ENCODE results near the gene WIZ.
"Not testable (repeated sequence)": the region's sequence is repeated elsewhere in the genome, so short reads cannot be mapped to it uniquely, and the experiment has no call there.

WIZ gene

GRCh38 chr19:15449620-15450527 lies at the start of gene WIZ:
WIZ (minus strand) TSS chr19:15449956; CDS start chr19:15448307, 1,649 bp downstream.
- DNase-seq, result no peak

- no peak for DNase-seq
Measured at GRCh38 chr19:15498910-15499309, 49.2 kb upstream of the WIZ start.

- no peak for DNase-seq
Measured at GRCh38 chr19:15498156-15498858, 48.6 kb upstream of the WIZ start.

GRCh38 chr19:15495151-15495550 lies 45.4 kb upstream of the WIZ start:
- DNase-seq, result no peak

GRCh38 chr19:15488489-15489226 lies 38.9 kb upstream of the WIZ start:
- no peak for DNase-seq

GRCh38 chr19:15487038-15487437 lies 37.3 kb upstream of the WIZ start:
- DNase-seq, result no peak

GRCh38 chr19:15485768-15486167 lies 36.0 kb upstream of the WIZ start:
- DNase-seq, result not testable (repeated sequence)

GRCh38 chr19:15480996-15481395 lies 31.2 kb upstream of the WIZ start:
- not testable (repeated sequence) for DNase-seq

DNA sequence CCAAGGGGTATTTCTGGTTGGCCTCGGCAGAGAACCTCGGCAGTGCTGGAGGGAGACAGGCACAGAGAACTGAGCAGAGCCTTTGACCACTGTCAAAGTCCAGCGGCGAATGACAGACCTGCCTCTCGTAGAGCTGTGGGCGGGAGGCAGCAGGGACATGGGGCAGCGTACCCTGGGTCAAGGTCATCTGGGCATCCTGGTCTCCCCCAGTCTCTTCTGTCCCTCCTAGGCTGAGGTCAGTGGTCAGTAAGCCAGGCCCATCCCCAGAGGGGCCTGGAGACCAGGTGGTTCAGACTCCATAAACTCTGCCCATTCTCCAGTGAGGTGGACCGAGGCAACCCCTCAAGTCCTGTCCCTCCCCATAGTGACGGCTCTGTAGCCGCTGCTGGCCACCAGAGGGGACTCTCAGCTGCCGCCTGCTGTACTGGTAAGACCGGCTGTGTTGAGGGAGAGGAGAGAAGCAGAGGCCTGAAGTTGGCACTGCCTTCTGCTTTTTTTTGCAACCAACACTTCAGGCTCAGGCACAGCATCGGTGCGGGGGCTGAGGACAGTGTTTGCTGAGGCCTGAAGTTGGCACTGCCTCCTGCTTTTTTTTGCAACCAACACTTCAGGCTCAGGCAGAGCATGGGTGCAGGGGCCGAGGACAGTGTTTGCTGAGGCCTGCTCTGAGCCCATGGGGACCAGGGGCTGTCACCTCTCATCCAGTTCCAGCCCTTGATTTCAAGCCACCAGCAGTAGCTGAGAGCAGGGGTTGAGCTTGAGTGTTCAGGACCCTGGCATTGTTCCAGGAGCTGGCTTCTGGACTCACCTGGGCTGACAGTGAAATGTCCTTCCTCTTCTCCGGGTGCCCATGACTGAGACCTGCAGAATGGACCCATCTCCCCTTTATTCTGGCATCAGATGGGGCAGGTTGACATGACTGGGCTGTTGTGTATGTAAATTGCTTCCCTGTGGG lies 29.9 kb upstream of the WIZ start, which contains the start of gene PGLYRP2:
PGLYRP2 (minus strand) TSS at position 111 of the 955 bp plus-strand sequence. CDS start 130 bp downstream, outside the sequence.
- no peak for DNase-seq

DNA sequence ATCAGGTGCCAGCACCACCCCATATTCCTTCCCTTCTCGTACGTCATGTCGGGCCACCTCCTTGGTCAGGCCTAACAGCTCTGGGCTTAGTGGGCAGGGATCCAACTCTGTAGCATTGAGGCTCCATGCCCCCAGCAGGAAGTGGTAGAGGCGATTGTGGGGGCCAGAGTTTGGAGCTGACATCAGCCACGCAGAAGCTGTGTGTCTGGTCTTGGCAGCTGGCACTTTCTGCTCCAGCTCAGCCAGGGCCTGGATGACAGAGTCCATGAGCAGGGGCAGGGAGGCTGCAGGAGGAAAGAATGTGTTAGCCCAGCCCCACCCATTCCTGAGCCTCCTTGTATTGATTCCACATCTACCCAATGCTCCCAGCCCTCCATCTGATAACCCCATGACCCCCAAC lies 26.6 kb upstream of the WIZ start:
- DNase-seq, result no peak

DNA sequence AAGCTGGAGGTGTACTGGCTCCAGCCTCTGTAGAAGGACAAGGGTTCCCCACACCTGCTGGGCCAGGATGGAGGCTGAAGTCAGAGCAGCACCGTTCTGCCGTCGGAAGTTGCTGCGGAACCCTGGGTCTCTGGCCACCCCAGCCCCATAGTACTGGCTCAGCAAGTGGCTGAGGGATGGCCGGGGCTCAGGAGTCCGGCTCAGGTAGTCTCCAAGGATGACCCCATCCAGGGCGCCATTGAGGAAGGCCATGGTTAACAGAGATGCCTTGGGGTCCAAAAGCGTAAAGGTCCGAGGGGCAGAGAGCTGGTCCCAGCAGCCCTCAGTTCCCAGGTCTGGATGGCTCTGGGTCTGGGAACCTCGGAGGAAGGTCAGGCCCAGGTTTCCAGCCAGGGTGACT lies 25.9 kb upstream of the WIZ start:
- DNase-seq, result no peak

DNA sequence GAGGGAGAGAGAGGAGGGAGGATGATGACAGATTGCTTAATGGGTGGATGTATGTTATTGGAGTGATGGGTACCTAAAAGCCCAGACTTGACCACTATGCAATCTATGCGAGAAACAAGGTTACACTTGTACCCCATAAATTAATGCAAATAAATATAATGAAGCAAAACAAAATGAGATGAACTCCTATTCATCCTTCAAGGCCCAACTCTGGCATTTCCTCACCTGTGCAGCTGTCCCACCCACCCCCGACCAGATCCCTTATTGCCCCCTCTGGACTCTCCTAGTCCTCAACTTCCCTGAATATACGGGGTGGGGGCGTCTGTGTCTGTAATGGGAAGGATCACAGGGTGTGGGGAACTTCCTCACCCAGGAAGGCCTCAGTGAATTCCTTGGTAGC lies 25.4 kb upstream of the WIZ start:
- DNase-seq, result no peak

DNA sequence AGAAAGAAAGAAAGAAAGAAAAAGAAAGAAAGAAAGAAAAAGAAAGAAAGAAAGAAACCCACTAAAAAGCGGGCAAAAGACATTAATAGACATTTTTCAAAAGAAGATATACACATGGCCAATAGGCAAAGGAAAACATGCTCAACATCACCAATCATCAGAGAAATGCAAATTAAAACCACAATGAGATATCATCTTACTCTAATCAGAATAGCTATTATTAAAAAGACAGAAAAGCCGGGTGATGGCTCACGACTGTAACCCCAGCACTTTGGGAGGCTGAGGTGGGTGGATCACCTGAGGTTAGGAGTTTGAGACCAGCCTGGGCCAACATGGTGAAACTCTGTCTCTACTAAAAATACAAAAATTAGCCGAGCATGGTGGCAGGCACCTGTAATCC lies 24.1 kb upstream of the WIZ start:
- not testable (repeated sequence) for DNase-seq

- no peak for DNase-seq
Measured at GRCh38 chr19:15471639-15472101, 21.9 kb upstream of the WIZ start.

DNA sequence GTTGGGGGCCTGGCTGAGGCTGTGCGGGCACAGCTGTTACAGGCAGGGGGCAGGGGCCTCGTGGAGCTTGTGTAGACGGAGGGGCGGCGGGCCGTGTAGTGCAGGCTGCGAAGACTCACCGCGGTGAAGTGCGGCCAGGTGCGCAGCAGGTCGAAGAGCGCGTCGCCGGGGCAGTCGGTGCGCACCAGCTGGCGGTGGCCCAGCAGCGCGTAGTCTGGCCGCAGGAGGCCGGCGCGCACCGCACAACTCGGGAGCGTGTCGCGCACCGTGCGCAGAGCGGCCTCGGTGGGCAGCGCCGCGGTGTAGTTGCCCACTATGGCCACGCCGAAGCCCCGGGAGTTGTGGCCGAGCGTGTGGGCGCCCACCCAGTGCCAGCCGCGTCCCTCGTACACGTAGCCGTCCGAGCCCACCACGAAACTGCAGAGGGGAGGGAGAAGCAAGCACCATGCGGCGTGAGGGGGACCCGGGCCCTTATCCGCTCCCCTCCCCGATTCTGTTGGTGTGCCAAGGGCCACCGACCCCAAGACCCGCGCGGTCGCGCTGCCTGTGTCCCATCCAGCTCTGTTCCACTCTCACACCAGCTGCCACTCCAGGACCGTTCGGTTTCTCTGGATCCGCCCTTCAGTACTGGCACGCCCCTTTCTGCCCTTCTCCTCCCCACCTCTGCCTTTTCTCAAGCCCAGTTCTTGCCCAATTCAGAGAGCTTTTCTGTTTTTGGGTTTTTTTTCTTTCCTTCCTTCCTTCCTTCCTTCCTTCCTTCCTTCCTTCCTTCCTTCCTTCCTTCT lies 19.9 kb upstream of the WIZ start:
- DNase-seq, result no peak

DNA sequence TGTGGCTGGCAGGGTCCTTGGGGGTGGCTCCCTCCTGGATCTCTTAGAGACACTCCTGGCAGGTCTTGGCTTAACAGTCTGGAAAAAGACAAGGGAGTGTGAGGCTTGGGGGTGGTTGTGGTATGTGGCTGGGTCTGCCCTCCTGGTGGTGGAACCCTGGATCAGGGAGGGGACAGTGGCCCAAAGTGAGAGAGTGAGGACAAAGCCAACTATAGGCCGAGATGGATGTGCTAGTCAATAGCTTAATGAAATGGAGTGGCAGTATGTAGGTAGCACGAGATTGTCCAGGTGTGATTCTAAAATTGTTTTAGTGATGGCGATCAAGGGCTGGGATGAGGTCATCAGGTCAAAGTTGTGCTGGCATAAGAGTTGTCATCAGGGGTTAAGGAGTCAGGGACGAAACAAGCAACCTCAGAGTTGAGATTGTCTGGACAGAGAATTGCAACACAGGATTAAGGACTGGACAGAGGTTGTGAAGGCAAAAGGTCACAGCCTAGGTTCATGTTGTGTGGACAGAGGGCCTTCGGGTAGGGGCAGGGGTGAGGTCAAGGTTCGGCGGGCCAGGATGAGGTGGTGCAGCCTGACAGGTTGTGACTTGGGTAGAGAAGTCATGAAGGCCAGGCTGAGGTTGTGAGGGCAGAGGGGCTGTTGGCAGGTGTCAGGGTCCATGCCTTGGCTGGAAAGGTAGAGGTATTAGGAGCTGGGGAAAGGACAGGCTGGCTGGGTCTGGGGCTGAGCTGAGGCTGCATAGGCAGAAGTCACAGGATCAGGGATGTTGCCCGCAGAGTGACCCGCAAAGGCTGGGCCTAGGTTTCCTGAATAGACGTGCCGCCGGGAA lies 19.1 kb upstream of the WIZ start:
- no peak for DNase-seq

GRCh38 chr19:15467734-15468214 lies 18.0 kb upstream of the WIZ start:
- no peak for DNase-seq

DNA sequence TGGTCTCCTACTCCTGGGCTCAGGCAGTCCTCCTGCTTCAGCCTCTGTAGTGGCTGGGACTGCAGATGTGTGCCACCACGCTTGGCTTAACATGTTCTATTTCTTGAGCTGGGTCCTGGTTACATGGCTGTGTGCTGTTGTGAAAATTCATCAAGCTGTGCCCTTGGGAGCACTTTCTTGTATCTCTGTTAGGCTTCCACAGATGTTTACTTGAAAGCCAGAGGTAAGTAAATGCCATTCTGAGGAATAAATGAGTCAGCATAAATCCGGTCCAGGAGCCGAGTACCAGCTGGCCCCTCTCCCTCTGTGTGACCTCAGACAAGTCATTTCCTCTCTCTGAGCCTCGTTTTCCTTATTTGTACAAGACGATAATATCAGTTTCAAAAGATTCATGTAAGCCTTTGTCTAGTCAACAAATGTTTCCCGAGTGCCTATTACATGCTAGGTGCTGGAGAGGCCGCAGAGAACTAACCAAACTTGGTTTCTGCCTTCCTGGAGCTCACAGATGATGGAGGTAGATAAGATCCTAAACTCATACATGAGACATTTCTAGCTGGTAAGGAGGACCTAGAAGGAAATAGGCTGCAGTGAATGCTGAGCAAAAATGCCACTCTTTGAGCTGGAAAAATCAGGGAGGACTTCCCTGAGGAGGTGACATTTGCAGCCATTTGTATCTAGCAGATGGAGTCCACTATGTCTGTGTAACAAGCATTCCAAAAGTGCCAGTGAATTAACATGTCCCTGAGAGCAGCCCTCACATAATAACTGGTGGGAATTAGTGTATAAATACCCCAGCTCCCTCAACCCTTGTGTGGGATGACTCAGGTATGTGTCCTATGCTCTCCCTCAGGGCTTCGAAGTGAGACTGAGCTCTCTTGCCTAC lies 17.3 kb upstream of the WIZ start:
- DNase-seq, result no peak

All from NCI-H524 treated with DMSO at 0.1 percent for 48 hours (cell line).